Hindlimb muscle (tissue), 1 donor: Measurements from ENCODE around the gene CDON. TPM values are rescaled to one million over a fixed set of nuclear protein-coding genes. Genes with fewer than 3 reads are reported as not detected.
A peak's percentile ranks its signal among the peaks of the same experiment; 100 is the strongest.

Experiments
- DNase-seq: peaks from one replicate; pipeline ENCODE4 v3.0.0-alpha.2; 2013
- polyA plus RNA-seq: library from polyadenylated mRNA; unstranded; fragments of 120-200 nt; gene quantifications from one replicate; pipeline ENCODE4 v1.2.1, GENCODE V29; 2013; ENCODE audit not compliant: insufficient read length

CDON gene
- polyA plus RNA-seq, 1 donor, result 19.4 TPM

GRCh38 chr11:125954945-125955640 lies 107.6 kb downstream of the CDON start:
- no peak for DNase-seq

GRCh38 chr11:125954123-125954944 lies 108.3 kb downstream of the CDON start:
- DNase-seq, result no peak

- DNase-seq, result no peak
Observed at GRCh38 chr11:125953401-125953935, 109.2 kb downstream of the CDON start.

GRCh38 chr11:125952973-125953372 lies 109.7 kb downstream of the CDON start:
- DNase-seq, result no peak

- no peak for DNase-seq
Observed at GRCh38 chr11:125952559-125952958, 110.1 kb downstream of the CDON start.

DNA sequence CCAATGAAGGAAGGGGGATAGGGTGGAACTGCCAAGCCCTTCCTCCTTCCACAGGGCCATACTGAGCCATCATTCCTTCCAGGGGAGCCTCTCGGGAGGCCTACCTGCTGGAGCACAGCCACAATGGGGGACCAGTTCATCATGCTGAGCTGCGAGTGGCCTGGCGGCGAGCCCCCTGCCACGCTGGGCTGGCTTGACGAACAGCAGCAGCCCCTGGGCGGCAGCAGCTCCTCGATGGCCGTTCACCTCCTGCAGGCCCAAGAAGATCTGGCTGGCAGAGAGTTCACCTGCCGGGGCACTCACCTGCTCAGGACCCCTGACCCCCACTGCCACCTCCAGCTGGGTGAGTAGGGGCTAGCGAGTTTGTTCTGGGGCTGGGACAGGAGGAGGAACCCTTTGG lies 110.9 kb downstream of the CDON start:
- DNase-seq, result no peak

GRCh38 chr11:125950696-125951651 lies 111.7 kb downstream of the CDON start:
- peak; percentile 84 for DNase-seq

GRCh38 chr11:125950178-125950490 lies 112.5 kb downstream of the CDON start:
- DNase-seq, result no peak

DNA sequence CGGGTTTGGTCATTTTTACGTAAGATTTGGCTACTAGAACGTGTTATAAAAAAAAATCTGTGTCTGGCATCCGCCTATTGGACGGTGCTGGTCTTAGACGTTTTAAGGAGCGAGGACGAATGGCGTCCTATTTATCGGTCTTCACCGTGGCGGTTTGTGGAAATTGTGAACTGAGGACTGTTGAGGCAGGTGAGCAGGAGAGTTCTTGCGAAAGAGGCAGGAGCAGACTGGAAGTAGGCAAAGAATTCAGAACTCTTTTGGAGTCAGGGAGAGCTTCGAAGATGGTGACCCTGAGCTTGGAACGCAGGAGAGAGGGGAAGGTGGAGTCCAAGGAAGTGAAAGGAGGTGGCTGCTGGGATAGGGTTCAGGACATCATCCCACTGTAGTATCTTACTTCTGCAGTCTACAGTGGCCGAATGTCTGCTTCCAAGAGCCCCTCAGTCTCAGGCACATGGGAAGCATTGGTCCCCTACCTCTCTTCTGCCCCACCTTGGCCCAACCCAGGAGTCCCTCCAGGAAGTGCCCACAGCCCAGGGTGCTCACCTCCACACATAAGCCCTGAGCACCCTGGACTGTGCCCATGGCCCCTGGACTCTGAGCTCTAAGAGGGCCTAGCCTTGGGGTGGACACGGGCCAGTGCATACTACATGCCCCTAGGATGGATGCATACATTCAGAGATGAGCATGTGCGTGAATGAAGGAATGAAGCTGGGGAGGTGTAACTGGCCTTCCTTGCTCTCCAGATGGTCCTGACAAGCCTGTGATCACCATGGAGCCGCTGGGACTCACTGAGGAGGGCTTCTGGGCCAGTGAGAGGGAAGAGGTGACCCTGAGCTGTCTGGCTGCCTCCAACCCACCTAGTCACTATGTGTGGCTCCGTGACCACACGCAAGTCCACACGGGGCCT lies 113.1 kb downstream of the CDON start:
- DNase-seq, result no peak

- DNase-seq, result no peak
Observed at GRCh38 chr11:125948278-125949051, 114.2 kb downstream of the CDON start.

GRCh38 chr11:125947419-125948277 lies 115.0 kb downstream of the CDON start:
- no peak for DNase-seq

- DNase-seq, result no peak
Observed at GRCh38 chr11:125946712-125947418, 115.8 kb downstream of the CDON start.

GRCh38 chr11:125945797-125946520 lies 116.7 kb downstream of the CDON start, which contains the start of gene VSIG10L2:
Gene VSIG10L2, plus strand, starts transcription at chr11:125946044. Its CDS starts 12 bp downstream, at chr11:125946056.
- no peak for DNase-seq

GRCh38 chr11:125945011-125945796 lies 117.5 kb downstream of the CDON start:
- no peak for DNase-seq

DNA sequence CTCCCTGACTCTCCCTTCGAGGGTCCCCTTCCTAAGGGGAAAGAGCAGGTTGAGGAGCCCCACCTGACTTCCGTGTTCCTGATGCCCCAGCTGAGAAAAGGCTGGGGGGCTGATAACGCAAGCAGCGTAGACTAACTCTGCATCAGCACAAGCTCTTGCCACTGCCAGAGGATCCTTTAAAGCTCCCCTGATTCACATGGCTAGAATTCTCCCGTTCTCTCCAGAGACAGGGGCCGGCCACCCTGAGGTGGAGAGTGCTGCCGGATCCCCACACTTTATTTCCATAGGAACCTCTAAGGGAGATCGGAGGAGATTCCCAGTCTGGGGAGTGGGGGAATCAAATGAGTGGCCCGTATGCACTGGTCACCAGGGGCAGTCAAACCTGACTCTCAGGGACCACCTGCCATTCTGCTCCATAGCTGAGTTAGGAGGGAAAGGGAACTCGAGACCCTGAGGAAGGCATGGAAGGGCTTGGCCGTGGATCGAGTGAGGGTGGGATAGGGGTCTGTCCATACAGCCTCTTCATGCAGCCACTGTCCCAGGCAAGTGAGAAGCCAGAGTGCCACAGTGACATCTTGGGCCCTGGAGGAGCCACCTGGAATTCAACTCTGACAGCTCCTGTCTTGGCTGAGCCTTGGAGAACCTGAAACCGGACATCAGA lies 118.2 kb downstream of the CDON start:
- DNase-seq, result no peak

DNA sequence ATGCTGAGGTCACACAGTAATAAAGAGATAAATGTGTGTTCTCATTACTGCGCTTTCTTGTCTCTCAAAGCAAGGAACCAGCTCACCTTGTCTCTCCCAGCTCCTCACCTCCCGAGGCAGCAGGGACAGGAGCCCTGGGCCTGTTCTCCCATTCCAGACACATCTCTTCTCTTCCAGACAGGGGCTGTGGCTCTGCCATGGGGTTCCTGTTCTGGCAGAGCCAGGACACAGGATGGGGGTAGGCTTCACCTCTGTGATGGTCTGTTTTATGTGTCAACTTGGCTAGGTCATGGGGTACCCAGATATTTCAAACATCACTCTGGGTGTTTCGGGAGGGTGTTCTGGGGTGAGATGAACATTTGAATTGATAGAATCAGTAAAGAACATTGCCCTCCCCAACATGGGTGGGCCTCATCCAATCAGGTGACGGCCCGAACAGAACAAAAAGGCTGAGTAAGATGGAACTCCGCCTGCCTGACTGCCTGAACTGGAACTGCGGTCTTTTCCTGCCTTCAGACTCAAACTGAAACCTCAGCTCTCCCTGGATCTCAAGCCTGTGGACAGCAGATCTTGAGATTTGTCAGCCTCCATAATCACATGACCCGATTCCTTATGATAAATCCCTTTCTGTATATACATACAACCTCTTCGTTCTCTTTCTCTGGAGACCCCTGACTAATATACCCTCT lies 118.9 kb downstream of the CDON start:
- no peak for DNase-seq
